PC-9 (cell line): ENCODE measurements around the gene FOXP1. TPM values are rescaled to one million over a fixed set of nuclear protein-coding genes. Genes with fewer than 3 reads are reported as not detected.

ENCODE experiments used
- BruUV-seq: library from RNA; stranded (reverse); fragments of 400-500 nt; replicated peaks from 2 replicates; lab custom pipeline; 2021; lab: Mats Ljungman, UMichigan
- CTCF ChIA-PET: fragments of 300-600 bp; sonication (Branson Sonifier 250); formaldehyde crosslinking; loops from one replicate; lab custom pipeline; 2022; ENCODE audit warnings: antibody characterized with exemption; lab: Charles Lee
- POLR2A ChIA-PET: fragments of 300-600 bp; sonication (Branson Sonifier 250); formaldehyde crosslinking; loops from one replicate; lab custom pipeline; 2022; ENCODE audit warnings: antibody characterized with exemption; ENCODE audit not compliant: unreplicated experiment; lab: Charles Lee
- DNase-seq, 2 experiments: peaks; one replicate each; pipeline versions ENCODE4 v3.0.0 to v3.0.0-alpha.2; 2015 to 2022; ENCODE audit warnings: mixed read lengths in 1 of 2
- H2AFZ ChIP-seq: fragments of 200-600 bp; sonication (generic); 2 replicates; pipeline ENCODE4 v1.8.1; 2017; ENCODE audit warnings: antibody characterized with exemption
- H3F3A ChIP-seq: fragments of 200-600 bp; sonication (generic); 2 replicates; pipeline ENCODE4 v1.8.1; 2017; ENCODE audit warnings: antibody characterized with exemption, mild to moderate bottlenecking, low read depth; ENCODE audit not compliant: insufficient read depth
- H3K27ac ChIP-seq: fragments of 200-600 bp; sonication (generic); 2 replicates; pipeline ENCODE4 v1.6.1; 2016; ENCODE audit warnings: mixed run types
- H3K27me3 ChIP-seq: fragments of 200-600 bp; sonication (generic); 2 replicates; pipeline ENCODE4 v1.6.1; 2016; ENCODE audit warnings: low read depth, mixed run types; ENCODE audit not compliant: insufficient read depth
- H3K36me3 ChIP-seq: fragments of 200-600 bp; sonication (generic); 2 replicates; pipeline ENCODE4 v1.6.1; 2016; ENCODE audit warnings: low read depth, mixed run types
- H3K4me1 ChIP-seq: fragments of 200-600 bp; sonication (generic); replicated peaks from 2 replicates; pipeline ENCODE4 v1.6.1; 2016; ENCODE audit warnings: mixed run types; ENCODE audit not compliant: insufficient read depth
- H3K4me2 ChIP-seq: fragments of 200-600 bp; sonication (generic); 2 replicates; pipeline ENCODE4 v1.6.1; 2017; ENCODE audit warnings: mixed run types
- H3K4me3 ChIP-seq: fragments of 200-600 bp; sonication (generic); 2 replicates; pipeline ENCODE4 v1.6.1; 2016; ENCODE audit warnings: mixed run types
- H3K79me2 ChIP-seq: fragments of 200-600 bp; sonication (generic); 2 replicates; pipeline ENCODE4 v1.6.1; 2017; ENCODE audit warnings: low read depth, mixed run types
- H3K9me2 ChIP-seq: fragments of 200-600 bp; sonication (generic); 2 replicates; pipeline ENCODE4 v1.8.1; 2017; ENCODE audit warnings: mild to moderate bottlenecking; ENCODE audit not compliant: insufficient read depth
- H3K9me3 ChIP-seq: fragments of 200-600 bp; sonication (generic); 2 replicates; pipeline ENCODE4 v1.8.1; 2016; ENCODE audit warnings: low read depth; ENCODE audit not compliant: insufficient read depth
- H4K20me1 ChIP-seq: fragments of 200-600 bp; sonication (generic); 2 replicates; pipeline ENCODE4 v1.8.1; 2017; ENCODE audit not compliant: insufficient read depth
- EZH2 ChIP-seq: fragments of 200-600 bp; sonication (generic); IDR thresholded peaks from 2 replicates; pipeline ENCODE4 v1.8.0; 2017; ENCODE audit warnings: antibody characterized with exemption, low read depth
- intact Hi-C: fragments of 100-400 bp; cut with micrococcal nuclease; formaldehyde crosslinking; loops from one replicate; pipeline ENCODE4 v1.10.0; 2022; ENCODE audit not compliant: unreplicated experiment
- total RNA-seq: library from RNA; stranded (reverse); gene quantifications from 2 replicates; pipeline ENCODE4 v1.2.3, GENCODE V29; 2021
- TF ChIP-seq, protein P1 (sequence below): fragments of 200-600 bp; sonication (generic); conservative IDR thresholded peaks from 2 replicates; pipeline ENCODE4 v1.6.1; 2017; ENCODE audit warnings: mixed run types, antibody characterized with exemption, mild to moderate bottlenecking, moderate library complexity

The FOXP1 gene
- total RNA-seq, 1 experiment from 2014 or later: 33.3 TPM

DNA sequence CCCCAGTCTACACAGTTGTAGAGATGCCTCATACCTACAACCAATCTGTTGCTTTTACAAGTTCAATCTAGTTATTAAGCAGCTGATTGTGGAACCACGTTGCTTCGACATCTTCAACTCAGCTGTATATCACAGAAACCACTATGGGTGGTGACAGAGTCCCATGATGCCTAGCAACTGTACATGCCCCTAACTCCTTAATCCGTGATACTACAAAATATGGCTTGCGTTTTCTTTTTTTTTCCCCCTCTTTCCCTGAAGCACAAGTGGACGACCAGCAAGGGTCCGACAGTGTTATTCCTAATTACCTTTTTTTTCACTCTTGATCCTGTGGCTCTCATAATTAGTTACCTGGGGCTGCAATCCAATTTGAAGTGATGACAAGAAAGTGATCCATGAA lies 478.6 kb downstream of the FOXP1 start:
- TF ChIP-seq, protein P1, sequence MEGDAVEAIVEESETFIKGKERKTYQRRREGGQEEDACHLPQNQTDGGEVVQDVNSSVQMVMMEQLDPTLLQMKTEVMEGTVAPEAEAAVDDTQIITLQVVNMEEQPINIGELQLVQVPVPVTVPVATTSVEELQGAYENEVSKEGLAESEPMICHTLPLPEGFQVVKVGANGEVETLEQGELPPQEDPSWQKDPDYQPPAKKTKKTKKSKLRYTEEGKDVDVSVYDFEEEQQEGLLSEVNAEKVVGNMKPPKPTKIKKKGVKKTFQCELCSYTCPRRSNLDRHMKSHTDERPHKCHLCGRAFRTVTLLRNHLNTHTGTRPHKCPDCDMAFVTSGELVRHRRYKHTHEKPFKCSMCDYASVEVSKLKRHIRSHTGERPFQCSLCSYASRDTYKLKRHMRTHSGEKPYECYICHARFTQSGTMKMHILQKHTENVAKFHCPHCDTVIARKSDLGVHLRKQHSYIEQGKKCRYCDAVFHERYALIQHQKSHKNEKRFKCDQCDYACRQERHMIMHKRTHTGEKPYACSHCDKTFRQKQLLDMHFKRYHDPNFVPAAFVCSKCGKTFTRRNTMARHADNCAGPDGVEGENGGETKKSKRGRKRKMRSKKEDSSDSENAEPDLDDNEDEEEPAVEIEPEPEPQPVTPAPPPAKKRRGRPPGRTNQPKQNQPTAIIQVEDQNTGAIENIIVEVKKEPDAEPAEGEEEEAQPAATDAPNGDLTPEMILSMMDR: no peak
- TF ChIP-seq EZH2: no peak
- Histone ChIP-seq H3K9me3 (no peaks in the 10 kb centered on the region), H3F3A (0 out of 2 replicates have a peak, but pooled peaks cover 6% of the 10 kb centered on the region), H2AFZ (no peak overlapping the region), H3K27ac (no peak overlapping the region), H3K4me2 (no peak overlapping the region), H3K4me3 (no peak overlapping the region), H3K79me2 (no peaks in the 10 kb centered on the region), H4K20me1 (no peaks in the 10 kb centered on the region), H3K9me2 (no peaks in the 10 kb centered on the region), H3K36me3 (no peaks in the 10 kb centered on the region), H3K27me3 (no peaks in the 10 kb centered on the region), H3K4me1 (peaks cover 10% of the 10 kb centered on the region; the same call in 1 of the 2 replicates)
- no TSS peak for BruUV-seq
- intact Hi-C loops: no loop called here
- POLR2A ChIA-PET: no interaction called here
- CTCF ChIA-PET: no interaction called here
- DNase-seq: no peak

DNA sequence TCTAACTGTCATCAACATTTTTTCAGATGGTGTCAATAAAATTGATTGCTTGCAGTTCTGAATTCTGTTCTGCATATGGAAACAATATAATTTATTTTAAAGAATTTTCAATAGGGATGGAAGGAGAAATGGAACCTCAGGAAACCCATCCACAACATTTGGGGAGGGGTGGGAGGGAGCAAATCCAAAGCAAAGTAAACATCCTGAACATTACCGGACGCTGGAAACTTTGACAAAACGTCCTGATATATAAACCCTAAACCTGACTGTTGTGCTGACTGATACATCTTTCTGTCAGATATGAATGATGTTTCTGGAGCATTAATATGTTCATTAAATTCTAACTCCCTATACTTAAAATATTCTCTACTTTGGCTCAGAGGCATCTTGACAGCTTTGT lies 479.0 kb downstream of the FOXP1 start:
- POLR2A ChIA-PET: no interaction called here
- no peak overlapping the region for H3K4me3 ChIP-seq
- no peaks in the 10 kb centered on the region for H3K79me2 ChIP-seq
- no peaks in the 10 kb centered on the region for H3K9me2 ChIP-seq
- CTCF ChIA-PET: no interaction called here
- H3K27me3 ChIP-seq: no peaks in the 10 kb centered on the region
- no peaks in the 10 kb centered on the region for H3K9me3 ChIP-seq
- no peak overlapping the region for H3K27ac ChIP-seq
- intact Hi-C loops: no loop called here
- TF ChIP-seq, protein P1: no peak
- TF ChIP-seq EZH2: no peak
- no TSS peak for BruUV-seq
- 0 out of 2 replicates have a peak, but pooled peaks cover 6% of the 10 kb centered on the region for H3F3A ChIP-seq
- H3K36me3 ChIP-seq: no peaks in the 10 kb centered on the region
- H3K4me1 ChIP-seq: peaks cover 7% of the 10 kb centered on the region; the same call in 1 of the 2 replicates
- no peak overlapping the region for H2AFZ ChIP-seq
- H4K20me1 ChIP-seq: no peaks in the 10 kb centered on the region
- H3K4me2 ChIP-seq: no peak overlapping the region
- no peak for DNase-seq

DNA sequence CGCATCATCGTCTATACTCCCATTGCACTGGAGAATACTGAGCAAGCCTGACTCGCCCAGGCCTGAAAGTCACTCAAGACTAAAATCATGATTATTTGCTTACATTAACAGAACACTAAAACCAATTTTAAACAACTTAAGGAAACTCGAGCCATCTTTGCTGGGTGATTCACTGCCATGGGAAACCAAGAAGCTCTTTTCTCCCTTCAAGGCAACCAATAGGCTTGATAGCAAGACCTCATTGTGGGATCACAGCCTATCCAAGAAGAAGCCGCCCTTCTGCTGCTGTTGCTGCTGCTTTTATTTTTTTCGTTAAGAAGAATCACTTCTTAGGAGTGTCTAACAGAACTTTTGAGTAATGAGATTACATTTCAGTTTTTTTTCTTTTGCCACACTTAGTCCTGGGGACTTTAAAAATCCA lies 479.4 kb downstream of the FOXP1 start:
- POLR2A ChIA-PET: no interaction called here
- Histone ChIP-seq H3K9me2 (no peaks in the 10 kb centered on the region), H3K27me3 (no peaks in the 10 kb centered on the region)

More for the DNA sequence above, 479.4 kb downstream of the FOXP1 start:
- CTCF ChIA-PET: no interaction called here
- no peaks in the 10 kb centered on the region for H4K20me1 ChIP-seq
- H3F3A ChIP-seq: 0 out of 2 replicates have a peak, but pooled peaks cover 2% of the 10 kb centered on the region
- no peak overlapping the region for H2AFZ ChIP-seq
- no peak overlapping the region for H3K27ac ChIP-seq
- no peak overlapping the region for H3K4me2 ChIP-seq
- H3K79me2 ChIP-seq: no peaks in the 10 kb centered on the region
- TF ChIP-seq, protein P1: no peak
- no peak for TF ChIP-seq EZH2
- intact Hi-C loops: no loop called here
- BruUV-seq: no TSS peak
- no peak for DNase-seq
- no peaks in the 10 kb centered on the region for H3K9me3 ChIP-seq
- no peaks in the 10 kb centered on the region for H3K36me3 ChIP-seq
- peaks cover 3% of the 10 kb centered on the region; the same call in 1 of the 2 replicates for H3K4me1 ChIP-seq
- H3K4me3 ChIP-seq: no peak overlapping the region
